ENCODE results near the gene GAGE10.
"Not testable (repeated sequence)": the region's sequence is repeated elsewhere in the genome, so short reads cannot be mapped to it uniquely, and the experiment has no call there.

The GAGE10 gene

GRCh38 chrX:49276671-49277534 is 26.5 kb upstream of the GAGE10 start:
- DNase-seq = peak; percentile 37

- DNase-seq = no peak
These were observed 26.0 kb upstream of the GAGE10 start for GRCh38 chrX:49277535-49277830.

GRCh38 chrX:49278081-49278480 is 25.4 kb upstream of the GAGE10 start:
- no peak for DNase-seq

- DNase-seq = no peak
These were observed 20.8 kb upstream of the GAGE10 start for GRCh38 chrX:49282647-49283011.

- DNase-seq = no peak
These were observed 19.2 kb upstream of the GAGE10 start for GRCh38 chrX:49284212-49284611.

DNA sequence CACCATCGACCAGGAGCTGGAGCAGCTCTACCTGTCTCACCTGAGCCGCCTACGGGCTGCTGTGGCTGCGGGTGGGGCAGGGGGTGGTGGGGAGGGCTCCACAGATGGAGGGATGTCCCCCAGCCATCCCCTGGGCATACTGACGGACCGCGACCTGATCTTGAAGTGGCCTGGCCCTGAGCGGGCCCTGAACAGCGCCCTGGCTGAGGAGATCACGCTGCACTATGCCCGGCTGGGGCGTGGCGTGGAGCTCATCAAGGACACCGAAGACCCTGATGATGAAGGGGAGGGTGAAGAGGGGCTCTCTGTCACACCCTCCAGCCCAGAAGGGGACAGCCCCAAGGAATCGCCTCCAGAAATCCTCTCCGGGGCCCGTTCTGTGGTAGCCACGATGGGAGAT is 17.3 kb upstream of the GAGE10 start:
- DNase-seq = no peak

DNA sequence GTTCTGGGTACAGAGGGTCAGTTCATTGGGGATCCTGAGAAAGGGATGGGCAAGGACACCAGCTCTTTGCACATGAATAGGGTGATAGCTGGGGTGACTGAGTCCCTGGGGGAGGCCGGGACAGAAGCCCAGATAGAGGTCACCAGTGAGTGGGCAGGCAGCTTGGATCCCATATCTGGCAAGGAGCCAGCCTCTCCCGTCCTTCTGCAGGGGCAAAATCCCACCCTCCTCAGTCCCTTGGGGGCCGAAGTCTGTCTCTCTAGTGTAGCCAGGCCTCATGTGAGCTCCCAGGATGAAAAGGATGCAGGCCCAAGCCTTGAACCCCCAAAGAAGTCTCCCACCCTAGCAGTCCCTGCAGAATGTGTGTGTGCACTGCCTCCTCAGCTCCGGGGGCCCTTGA is 16.9 kb upstream of the GAGE10 start:
- DNase-seq = no peak

GRCh38 chrX:49287665-49288064 is 15.8 kb upstream of the GAGE10 start:
- DNase-seq = no peak

GRCh38 chrX:49290215-49290614 is 13.2 kb upstream of the GAGE10 start:
- DNase-seq = no peak

DNA sequence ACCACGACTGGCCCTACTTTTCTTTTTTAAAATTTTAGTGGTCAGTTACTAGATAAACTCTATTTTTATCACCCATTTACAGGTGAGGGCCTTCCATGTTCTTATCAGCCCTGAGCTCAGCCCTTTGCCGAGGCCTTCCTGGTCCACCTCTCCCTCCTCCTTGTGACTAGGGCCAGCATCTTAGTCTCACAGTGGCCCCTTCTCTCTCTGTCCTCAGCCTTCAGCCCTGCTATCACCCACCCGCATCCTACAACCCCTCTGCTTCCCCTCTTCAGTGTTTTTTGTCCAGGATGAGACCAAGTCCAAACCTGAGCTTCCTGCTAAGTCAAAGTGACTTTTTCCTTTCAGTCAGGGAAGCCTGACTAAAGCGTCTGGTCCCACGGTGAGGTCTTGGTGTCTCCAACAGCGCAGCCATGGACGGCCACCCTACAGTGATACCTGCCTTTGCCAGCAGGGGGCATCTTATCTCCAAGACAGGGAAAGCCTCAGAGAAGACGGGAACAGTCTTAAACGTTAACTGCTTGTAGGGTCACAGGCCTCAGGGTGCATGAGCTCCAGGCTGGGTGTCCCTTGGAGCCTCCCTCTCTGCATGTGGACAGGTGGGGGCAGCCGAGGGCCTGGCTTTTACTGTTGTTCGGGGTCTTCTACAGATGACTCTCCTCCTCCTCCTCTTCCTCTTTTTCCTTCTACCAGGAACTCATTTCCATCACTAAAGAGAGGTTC is 11.7 kb upstream of the GAGE10 start:
- DNase-seq = peak; percentile 75

DNA sequence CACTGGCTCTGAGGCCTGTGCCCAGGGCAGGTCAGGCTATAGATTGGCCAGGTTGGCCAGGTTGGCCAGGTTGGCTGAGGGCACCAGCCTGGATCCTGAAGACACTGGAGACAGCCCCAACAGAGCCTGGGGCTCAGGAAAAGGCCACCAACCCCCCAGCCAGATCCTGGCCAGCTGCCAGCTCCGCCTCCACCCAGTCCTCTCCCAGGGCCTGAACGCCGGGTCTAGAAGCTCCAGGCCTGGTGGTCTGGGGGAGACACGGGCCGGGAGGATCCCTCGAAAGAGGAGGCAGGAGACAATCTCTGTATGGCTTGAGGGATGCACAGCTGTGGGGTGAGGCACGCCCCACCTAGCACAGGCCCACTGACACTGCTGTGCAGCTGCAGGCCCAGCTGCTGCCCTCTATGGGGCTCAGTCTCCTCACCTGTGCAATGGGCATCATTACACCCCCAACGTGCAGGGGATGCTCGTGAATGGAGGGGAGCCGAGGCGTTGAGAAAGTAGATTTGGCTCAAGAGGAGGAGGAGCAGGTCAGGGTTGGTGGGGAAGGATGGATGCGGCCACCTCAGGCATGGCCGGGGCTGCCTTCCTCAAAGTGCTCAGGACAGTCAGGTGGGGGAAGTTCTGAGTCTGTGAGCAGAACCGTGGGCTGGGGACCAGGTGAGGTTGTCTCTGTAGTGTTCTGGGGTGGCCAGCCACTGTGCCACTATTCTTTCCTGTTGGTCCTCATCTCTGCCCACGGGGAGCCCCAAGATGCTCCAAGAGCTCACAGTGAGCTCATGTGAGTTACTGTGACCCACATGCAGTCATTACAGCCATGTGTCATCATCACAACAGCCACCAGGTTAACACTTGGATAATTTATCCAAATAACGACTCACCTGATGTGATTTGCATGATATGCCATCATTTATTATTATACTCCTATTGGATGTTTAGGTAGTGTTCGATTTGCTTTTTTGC is 10.8 kb upstream of the GAGE10 start:
- no peak for DNase-seq

DNA sequence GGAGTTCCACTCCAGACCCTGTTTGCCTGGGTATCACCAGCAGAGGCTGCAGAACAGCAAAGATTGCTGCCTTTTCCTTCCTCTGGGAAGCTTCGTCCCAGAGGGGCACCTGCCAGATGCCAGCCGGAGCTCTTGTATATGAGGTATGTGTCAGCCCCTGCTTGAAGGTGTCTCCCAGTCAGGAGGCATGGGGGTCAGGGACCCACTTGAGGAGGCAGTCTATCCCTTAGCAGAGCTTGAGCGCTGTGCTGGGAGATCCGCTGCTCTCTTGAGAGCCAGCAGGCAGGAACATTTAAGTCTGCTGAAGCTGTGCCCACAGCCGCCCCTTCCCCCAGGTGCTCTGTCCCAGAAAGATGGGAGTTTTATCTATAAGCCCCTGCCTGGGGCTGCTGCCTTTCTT is 4.2 kb upstream of the GAGE10 start:
- DNase-seq = not testable (repeated sequence)

- no peak for DNase-seq
These were observed 2.7 kb upstream of the GAGE10 start for GRCh38 chrX:49300703-49301102.

- DNase-seq = not testable (repeated sequence)
These were observed 4.3 kb downstream of the GAGE10 start for GRCh38 chrX:49307775-49308174.

- no peak for DNase-seq
These were observed 5.3 kb downstream of the GAGE10 start for GRCh38 chrX:49308604-49309269.

DNA sequence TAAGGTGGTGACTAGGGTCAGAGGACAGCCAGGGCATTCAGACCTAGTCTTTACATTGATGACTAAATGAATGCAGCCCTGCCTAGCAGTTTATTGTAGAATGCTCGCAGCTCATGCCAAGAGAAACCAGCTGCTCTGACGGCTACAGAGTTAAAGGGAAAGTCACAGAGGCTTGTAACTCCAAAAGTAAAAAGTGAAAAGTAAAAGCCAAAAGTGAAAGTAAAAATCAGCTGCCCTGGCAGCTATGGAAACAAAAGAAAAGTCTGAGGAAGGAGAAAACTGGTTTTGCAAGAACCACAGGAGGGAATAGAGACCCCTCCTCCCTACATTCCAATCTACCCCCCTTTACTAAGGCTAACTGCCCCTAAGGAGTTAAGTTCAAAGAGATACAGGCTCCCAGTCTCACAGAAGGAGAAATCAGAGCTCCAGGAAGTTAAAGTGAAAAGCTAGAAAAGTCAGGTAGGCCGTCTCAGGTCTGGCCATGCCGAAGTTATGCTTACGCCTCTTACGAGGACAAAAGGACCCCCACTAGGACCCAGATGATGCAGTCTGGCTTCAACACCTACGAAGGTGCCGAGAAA is 6.0 kb downstream of the GAGE10 start:
- DNase-seq = no peak

DNA sequence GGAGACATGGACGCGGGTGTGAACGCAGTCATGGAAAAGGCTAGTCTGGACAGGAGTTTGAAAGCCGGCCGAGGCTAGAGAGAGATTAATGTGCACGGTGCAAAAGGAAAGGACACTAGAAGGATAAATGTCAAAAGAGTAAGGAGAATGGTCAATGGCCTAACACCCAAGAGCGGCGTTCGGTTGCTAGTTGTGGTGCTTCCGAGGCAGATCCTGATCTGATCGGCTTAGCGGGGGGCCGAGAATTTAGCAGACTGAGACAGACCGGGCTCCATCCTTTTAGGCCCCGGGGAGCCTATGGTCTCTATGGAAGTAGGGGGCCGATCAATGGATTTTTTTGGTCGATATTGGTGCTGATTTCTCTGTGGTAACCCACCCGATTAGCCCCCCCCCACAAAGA is 6.9 kb downstream of the GAGE10 start:
- DNase-seq = no peak

- DNase-seq = no peak
These were observed 8.7 kb downstream of the GAGE10 start for GRCh38 chrX:49312176-49312575.

DNA sequence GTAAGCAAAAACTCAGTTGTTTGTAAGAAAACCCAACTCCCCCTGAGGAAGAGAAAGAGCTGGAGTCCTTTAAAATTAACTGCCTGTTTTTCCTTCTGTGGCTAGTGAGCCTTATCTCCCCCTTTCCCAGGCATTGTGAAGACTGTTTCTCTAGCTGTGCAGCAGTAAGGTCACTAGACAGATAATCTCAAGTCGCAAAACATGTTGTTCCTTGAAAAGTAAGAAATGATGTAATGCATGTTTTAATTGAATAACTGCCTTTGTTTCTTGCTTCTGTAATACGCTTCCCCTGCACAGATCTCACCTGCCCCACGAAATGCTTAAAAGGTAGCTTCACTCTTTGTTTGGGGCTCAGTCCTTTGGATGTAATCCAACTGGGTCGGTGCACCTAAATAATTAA is 12.6 kb downstream of the GAGE10 start:
- no peak for DNase-seq

DNA sequence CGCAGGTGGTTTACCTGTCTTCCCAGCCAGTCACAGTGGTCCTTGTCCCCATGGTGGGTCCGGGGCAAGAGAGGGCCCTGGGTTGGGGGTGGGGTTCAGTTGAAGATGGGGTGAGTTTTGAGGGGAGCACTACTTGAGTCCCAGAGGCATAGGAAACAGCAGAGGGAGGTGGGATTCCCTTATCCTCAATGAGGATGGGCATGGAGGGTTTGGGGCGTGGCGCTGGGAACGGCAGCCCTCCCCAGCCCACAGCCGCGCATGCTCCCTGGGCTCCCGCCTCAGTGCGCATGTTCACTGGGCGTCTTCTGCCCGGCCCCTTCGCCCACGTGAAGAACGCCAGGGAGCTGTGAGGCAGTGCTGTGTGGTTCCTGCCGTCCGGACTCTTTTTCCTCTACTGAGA is 18.3 kb downstream of the GAGE10 start, which contains the start of gene GAGE12J:
Gene GAGE12J, plus strand, starts transcription at position 301 of the 400 bp plus-strand sequence. CDS start 1,157 bp downstream, outside the sequence.
- not testable (repeated sequence) for DNase-seq

- not testable (repeated sequence) for DNase-seq
These were observed 18.8 kb downstream of the GAGE10 start for GRCh38 chrX:49322266-49322665.

- not testable (repeated sequence) for DNase-seq
These were observed 20.3 kb downstream of the GAGE10 start for GRCh38 chrX:49323735-49324134.
